ENCODE data around the gene SPTBN1. TPM values are rescaled to one million over a fixed set of nuclear protein-coding genes. Genes with fewer than 3 reads are reported as not detected.

Gene SPTBN1
- total and polyA plus RNA-seq, 5 donors from 2014 or later, result 10.0 to 182 (median 19.6) TPM

GRCh38 chr2:54435325-54436226 lies 20.6 kb upstream of the SPTBN1 start:
- Mint-ChIP-seq H3K4me3 (no peak overlapping the region), H3K4me1 (no peaks in the 10 kb centered on the region), H3K27me3 (peaks cover 5% of the 10 kb centered on the region), H3K27ac (no peak overlapping the region), H3K9me3 (no peaks in the 10 kb centered on the region), H3K36me3 (no peaks in the 10 kb centered on the region)
- Histone ChIP-seq H3K36me3 (ENCODE audit: control insufficient read depth, insufficient read depth, low read length) (no peaks in the 10 kb centered on the region), H3K27me3 (ENCODE audit: control insufficient read depth, insufficient read depth, low read length) (peaks cover 2% of the 10 kb centered on the region), H3K4me1 (ENCODE audit: control insufficient read depth, insufficient read depth, low read length, poor library complexity, severe bottlenecking) (no peaks in the 10 kb centered on the region), H3K9me3 (ENCODE audit: control insufficient read depth in 2 of 2, low read length in 2 of 2) (no peaks in the 10 kb centered on the region), H3K27ac (ENCODE audit: insufficient read depth, low read length, poor library complexity, severe bottlenecking) (no peak overlapping the region), H3K4me3 (ENCODE audit: low read depth, low read length) (no peak overlapping the region)
- no peak for DNase-seq
- no peak for ATAC-seq (ENCODE audit: low read depth in 2 of 2)

- Histone ChIP-seq H3K4me3 (ENCODE audit: low read depth, low read length) (no peak overlapping the region), H3K27me3 (ENCODE audit: control insufficient read depth, insufficient read depth, low read length) (peaks cover 3% of the 10 kb centered on the region), H3K36me3 (ENCODE audit: control insufficient read depth, insufficient read depth, low read length) (no peaks in the 10 kb centered on the region), H3K9me3 (ENCODE audit: control insufficient read depth in 2 of 2, low read length in 2 of 2) (no peaks in the 10 kb centered on the region), H3K27ac (ENCODE audit: insufficient read depth, low read length, poor library complexity, severe bottlenecking) (no peak overlapping the region), H3K4me1 (ENCODE audit: control insufficient read depth, insufficient read depth, low read length, poor library complexity, severe bottlenecking) (no peaks in the 10 kb centered on the region)
- DNase-seq (no peak), ATAC-seq (ENCODE audit: low read depth in 2 of 2) (no peak)
- no peak overlapping the region for H3K4me3 Mint-ChIP-seq
- H3K9me3 Mint-ChIP-seq, result no peaks in the 10 kb centered on the region
- no peak overlapping the region for H3K27ac Mint-ChIP-seq
- peaks cover 6% of the 10 kb centered on the region for H3K27me3 Mint-ChIP-seq
- H3K4me1 Mint-ChIP-seq, result no peaks in the 10 kb centered on the region
- no peaks in the 10 kb centered on the region for H3K36me3 Mint-ChIP-seq
Measured at GRCh38 chr2:54437588-54437987, 18.5 kb upstream of the SPTBN1 start.

GRCh38 chr2:54438271-54438670 lies 17.9 kb upstream of the SPTBN1 start:
- Histone ChIP-seq H3K9me3 (ENCODE audit: control insufficient read depth in 2 of 2, low read length in 2 of 2) (no peaks in the 10 kb centered on the region), H3K4me1 (ENCODE audit: control insufficient read depth, insufficient read depth, low read length, poor library complexity, severe bottlenecking) (no peaks in the 10 kb centered on the region), H3K27me3 (ENCODE audit: control insufficient read depth, insufficient read depth, low read length) (peaks cover 2% of the 10 kb centered on the region), H3K27ac (ENCODE audit: insufficient read depth, low read length, poor library complexity, severe bottlenecking) (no peak overlapping the region), H3K4me3 (ENCODE audit: low read depth, low read length) (no peak overlapping the region), H3K36me3 (ENCODE audit: control insufficient read depth, insufficient read depth, low read length) (no peaks in the 10 kb centered on the region)
- no peaks in the 10 kb centered on the region for H3K4me1 Mint-ChIP-seq
- H3K36me3 Mint-ChIP-seq, result no peaks in the 10 kb centered on the region
- ATAC-seq (ENCODE audit: low read depth in 2 of 2), result no peak
- peaks cover 6% of the 10 kb centered on the region for H3K27me3 Mint-ChIP-seq
- H3K9me3 Mint-ChIP-seq, result no peaks in the 10 kb centered on the region
- no peak overlapping the region for H3K27ac Mint-ChIP-seq
- no peak for DNase-seq
- no peak overlapping the region for H3K4me3 Mint-ChIP-seq

GRCh38 chr2:54439582-54439981 lies 16.5 kb upstream of the SPTBN1 start:
- Mint-ChIP-seq H3K27me3 (peaks cover 6% of the 10 kb centered on the region), H3K27ac (no peak overlapping the region)
- no peaks in the 10 kb centered on the region for H3K36me3 ChIP-seq (ENCODE audit: control insufficient read depth, insufficient read depth, low read length)

GRCh38 chr2:54440050-54440449 lies 16.1 kb upstream of the SPTBN1 start:
- Histone ChIP-seq H3K9me3 (ENCODE audit: control insufficient read depth in 2 of 2, low read length in 2 of 2) (no peaks in the 10 kb centered on the region), H3K4me3 (ENCODE audit: low read depth, low read length) (no peak overlapping the region), H3K36me3 (ENCODE audit: control insufficient read depth, insufficient read depth, low read length) (no peaks in the 10 kb centered on the region), H3K27ac (ENCODE audit: insufficient read depth, low read length, poor library complexity, severe bottlenecking) (no peak overlapping the region), H3K27me3 (ENCODE audit: control insufficient read depth, insufficient read depth, low read length) (peaks cover 5% of the 10 kb centered on the region), H3K4me1 (ENCODE audit: control insufficient read depth, insufficient read depth, low read length, poor library complexity, severe bottlenecking) (no peaks in the 10 kb centered on the region)
- Mint-ChIP-seq H3K36me3 (no peaks in the 10 kb centered on the region), H3K27ac (no peak overlapping the region), H3K4me3 (no peak overlapping the region), H3K27me3 (peaks cover 6% of the 10 kb centered on the region), H3K9me3 (no peaks in the 10 kb centered on the region), H3K4me1 (no peaks in the 10 kb centered on the region)
- DNase-seq, result no peak
- no peak for ATAC-seq (ENCODE audit: low read depth in 2 of 2)

More at GRCh38 chr2:54439582-54439981, 16.5 kb upstream of the SPTBN1 start:
- Histone ChIP-seq H3K27ac (ENCODE audit: insufficient read depth, low read length, poor library complexity, severe bottlenecking) (no peak overlapping the region), H3K9me3 (ENCODE audit: control insufficient read depth in 2 of 2, low read length in 2 of 2) (no peaks in the 10 kb centered on the region), H3K4me3 (ENCODE audit: low read depth, low read length) (no peak overlapping the region), H3K4me1 (ENCODE audit: control insufficient read depth, insufficient read depth, low read length, poor library complexity, severe bottlenecking) (no peaks in the 10 kb centered on the region), H3K27me3 (ENCODE audit: control insufficient read depth, insufficient read depth, low read length) (peaks cover 5% of the 10 kb centered on the region)
- DNase-seq (no peak), ATAC-seq (ENCODE audit: low read depth in 2 of 2) (no peak)
- Mint-ChIP-seq H3K4me1 (no peaks in the 10 kb centered on the region), H3K36me3 (no peaks in the 10 kb centered on the region), H3K9me3 (no peaks in the 10 kb centered on the region), H3K4me3 (no peak overlapping the region)

GRCh38 chr2:54444503-54444902 lies 11.6 kb upstream of the SPTBN1 start:
- Histone ChIP-seq H3K9me3 (ENCODE audit: control insufficient read depth in 2 of 2, low read length in 2 of 2) (no peaks in the 10 kb centered on the region), H3K4me3 (ENCODE audit: low read depth, low read length) (no peak overlapping the region), H3K36me3 (ENCODE audit: control insufficient read depth, insufficient read depth, low read length) (no peaks in the 10 kb centered on the region), H3K27ac (ENCODE audit: insufficient read depth, low read length, poor library complexity, severe bottlenecking) (no peak overlapping the region), H3K27me3 (ENCODE audit: control insufficient read depth, insufficient read depth, low read length) (peaks cover 5% of the 10 kb centered on the region), H3K4me1 (ENCODE audit: control insufficient read depth, insufficient read depth, low read length, poor library complexity, severe bottlenecking) (no peaks in the 10 kb centered on the region)
- Mint-ChIP-seq H3K9me3 (no peaks in the 10 kb centered on the region), H3K4me3 (no peak overlapping the region), H3K27me3 (peaks cover 23% of the 10 kb centered on the region), H3K36me3 (no peaks in the 10 kb centered on the region), H3K4me1 (no peaks in the 10 kb centered on the region), H3K27ac (no peak overlapping the region)
- ATAC-seq (ENCODE audit: low read depth in 2 of 2) (no peak), DNase-seq (no peak)

GRCh38 chr2:54446122-54446521 lies 10.0 kb upstream of the SPTBN1 start:
- Histone ChIP-seq H3K27ac (ENCODE audit: insufficient read depth, low read length, poor library complexity, severe bottlenecking) (no peak overlapping the region), H3K4me3 (ENCODE audit: low read depth, low read length) (no peak overlapping the region), H3K36me3 (ENCODE audit: control insufficient read depth, insufficient read depth, low read length) (no peaks in the 10 kb centered on the region), H3K27me3 (ENCODE audit: control insufficient read depth, insufficient read depth, low read length) (peaks cover 5% of the 10 kb centered on the region), H3K4me1 (ENCODE audit: control insufficient read depth, insufficient read depth, low read length, poor library complexity, severe bottlenecking) (no peaks in the 10 kb centered on the region), H3K9me3 (ENCODE audit: control insufficient read depth in 2 of 2, low read length in 2 of 2) (no peaks in the 10 kb centered on the region)
- H3K27ac Mint-ChIP-seq, result no peak overlapping the region
- peaks cover 21% of the 10 kb centered on the region for H3K27me3 Mint-ChIP-seq
- no peaks in the 10 kb centered on the region for H3K4me1 Mint-ChIP-seq
- no peaks in the 10 kb centered on the region for H3K9me3 Mint-ChIP-seq
- ATAC-seq (ENCODE audit: low read depth in 2 of 2) (no peak), DNase-seq (no peak)
- H3K4me3 Mint-ChIP-seq, result no peak overlapping the region
- H3K36me3 Mint-ChIP-seq, result no peaks in the 10 kb centered on the region

GRCh38 chr2:54446625-54447024 lies 9.5 kb upstream of the SPTBN1 start:
- no peak overlapping the region for H3K4me3 ChIP-seq (ENCODE audit: low read depth, low read length)
- peaks cover 5% of the 10 kb centered on the region for H3K27me3 ChIP-seq (ENCODE audit: control insufficient read depth, insufficient read depth, low read length)
- Mint-ChIP-seq H3K27ac (no peak overlapping the region), H3K27me3 (peaks cover 21% of the 10 kb centered on the region), H3K4me1 (no peaks in the 10 kb centered on the region), H3K9me3 (no peaks in the 10 kb centered on the region), H3K4me3 (no peak overlapping the region), H3K36me3 (no peaks in the 10 kb centered on the region)
- DNase-seq (no peak), ATAC-seq (ENCODE audit: low read depth in 2 of 2) (no peak)
- no peaks in the 10 kb centered on the region for H3K4me1 ChIP-seq (ENCODE audit: control insufficient read depth, insufficient read depth, low read length, poor library complexity, severe bottlenecking)
- no peaks in the 10 kb centered on the region for H3K9me3 ChIP-seq (ENCODE audit: control insufficient read depth in 2 of 2, low read length in 2 of 2)
- H3K27ac ChIP-seq (ENCODE audit: insufficient read depth, low read length, poor library complexity, severe bottlenecking), result no peak overlapping the region
- H3K36me3 ChIP-seq (ENCODE audit: control insufficient read depth, insufficient read depth, low read length), result no peaks in the 10 kb centered on the region

Measured in CD4-positive, CD25-positive, alpha-beta regulatory T cell (primary cell).